CD8-positive, alpha-beta memory T cell (primary cell): ENCODE measurements around the gene KAZN. TPM values are rescaled to one million over a fixed set of nuclear protein-coding genes. Genes with fewer than 3 reads are reported as not detected.

Experiments used
- CTCF ChIA-PET: fragments of 350-600 bp; sonication (Branson Sonifier 250); formaldehyde crosslinking; loops from one replicate; lab custom pipeline; 2021; ENCODE audit warnings: antibody characterized with exemption; lab: Charles Lee
- POLR2A ChIA-PET: fragments of 350-600 bp; sonication (Branson Sonifier 250); formaldehyde crosslinking; loops from one replicate; lab custom pipeline; 2021; ENCODE audit warnings: antibody characterized with exemption; lab: Charles Lee
- DNase-seq, 5 donors: peaks; one replicate each; pipeline versions ENCODE4 v3.0.0 to v3.0.0-alpha.2; 2020 to 2022; ENCODE audit warnings: mixed read lengths in 1 of 5
- H3K27ac ChIP-seq: one replicate; pipeline ENCODE4 v1.7.0; 2013; ENCODE audit warnings: low read depth, mild to moderate bottlenecking, low read length, moderate library complexity
- H3K27me3 ChIP-seq: 2 replicates; pipeline ENCODE4 v1.7.0; 2013; ENCODE audit warnings: low read length, mild to moderate bottlenecking; ENCODE audit not compliant: insufficient read depth, poor library complexity, severe bottlenecking
- H3K36me3 ChIP-seq: 2 replicates; pipeline ENCODE4 v1.7.0; 2013; ENCODE audit warnings: mild to moderate bottlenecking, low read length, moderate library complexity; ENCODE audit not compliant: insufficient read depth
- H3K4me1 ChIP-seq: 2 replicates; pipeline ENCODE4 v1.7.0; 2013; ENCODE audit warnings: mild to moderate bottlenecking, low read length, moderate library complexity; ENCODE audit not compliant: insufficient read depth
- H3K4me3 ChIP-seq: 2 replicates; pipeline ENCODE4 v1.7.0; 2013; ENCODE audit warnings: mild to moderate bottlenecking, low read length
- H3K9me3 ChIP-seq: 2 replicates; pipeline ENCODE4 v1.7.0; 2013; ENCODE audit warnings: mild to moderate bottlenecking, low read length
- H3K27ac Mint-ChIP-seq, 8 donors: one replicate each; pipeline ENCODE4 v1.8.0; 2020 to 2021; ENCODE audit warnings: mixed read lengths in 8 of 8, mild to moderate bottlenecking in 6 of 8, inconsistent platforms in 3 of 8, moderate library complexity in 3 of 8
- H3K27me3 Mint-ChIP-seq, 2 donors: one replicate each; pipeline ENCODE4 v1.8.0; 2020 to 2021; ENCODE audit warnings: mixed read lengths in 2 of 2, mild to moderate bottlenecking in 1 of 2, moderate library complexity in 1 of 2
- H3K36me3 Mint-ChIP-seq, 3 donors: one replicate each; pipeline ENCODE4 v1.8.0; 2020 to 2021; ENCODE audit warnings: mixed read lengths in 3 of 3, inconsistent platforms in 1 of 3, mild to moderate bottlenecking in 1 of 3
- H3K4me1 Mint-ChIP-seq, 3 donors: one replicate each; pipeline ENCODE4 v1.8.0; 2020 to 2021; ENCODE audit warnings: mixed read lengths in 3 of 3, inconsistent platforms in 1 of 3, mild to moderate bottlenecking in 1 of 3
- H3K4me3 Mint-ChIP-seq, 7 donors: one replicate each; pipeline ENCODE4 v1.8.0; 2020 to 2021; ENCODE audit warnings: mixed read lengths in 7 of 7, mild to moderate bottlenecking in 6 of 7, moderate library complexity in 4 of 7, inconsistent platforms in 2 of 7
- H3K9me3 Mint-ChIP-seq, 5 donors: one replicate each; pipeline ENCODE4 v1.8.0; 2020 to 2022; ENCODE audit warnings: mixed read lengths in 5 of 5, mild to moderate bottlenecking in 3 of 5, moderate library complexity in 2 of 5, inconsistent platforms in 1 of 5
- polyA plus RNA-seq: library from polyadenylated mRNA; unstranded; fragments of 300-500 nt; fragmentation: Illumina TruSeq; gene quantifications from one replicate; pipeline ENCODE4 v1.2.3, GENCODE V29; 2021
- total RNA-seq, 2 experiments: library from RNA; stranded (reverse); gene quantifications; one replicate each; pipeline ENCODE4 v1.2.3, GENCODE V29; 2021

The KAZN gene
- total and polyA plus RNA-seq, 3 experiments from 2014 or later: 0.15 to 0.35 (median 0.18) TPM

GRCh38 chr1:15123925-15124324, 525.4 kb downstream of the KAZN start:
- POLR2A ChIA-PET: no interaction called here
- H3K4me1 Mint-ChIP-seq: no peaks in the 10 kb centered on the region
- H3K9me3 ChIP-seq: no peaks in the 10 kb centered on the region
- H3K27ac ChIP-seq: no peak overlapping the region
- H3K36me3 Mint-ChIP-seq: no peaks in the 10 kb centered on the region
- no peaks in the 10 kb centered on the region for H3K9me3 Mint-ChIP-seq
- H3K4me3 ChIP-seq: no peak overlapping the region
- CTCF ChIA-PET: no interaction called here
- peaks cover 1 to 22% of the 10 kb centered on the region in 2 donors for H3K27me3 Mint-ChIP-seq
- H3K4me3 Mint-ChIP-seq: no peak overlapping the region
- no peak overlapping the region for H3K27ac Mint-ChIP-seq
- no peak for DNase-seq
- no peaks in the 10 kb centered on the region for H3K36me3 ChIP-seq
- H3K27me3 ChIP-seq: no peaks in the 10 kb centered on the region
- H3K4me1 ChIP-seq: no peaks in the 10 kb centered on the region

GRCh38 chr1:15124362-15125100, 526.0 kb downstream of the KAZN start:
- Mint-ChIP-seq H3K27me3 (peaks cover 1 to 22% of the 10 kb centered on the region in 2 donors), H3K4me1 (no peaks in the 10 kb centered on the region), H3K36me3 (no peaks in the 10 kb centered on the region), H3K9me3 (peaks cover 0 to 3% (median 0%) of the 10 kb centered on the region in 5 donors), H3K27ac (no peak overlapping the region), H3K4me3 (no peak overlapping the region)
- Histone ChIP-seq H3K4me1 (no peaks in the 10 kb centered on the region), H3K36me3 (no peaks in the 10 kb centered on the region), H3K27me3 (no peaks in the 10 kb centered on the region), H3K9me3 (no peaks in the 10 kb centered on the region), H3K4me3 (no peak overlapping the region), H3K27ac (no peak overlapping the region)
- no peak for DNase-seq
- CTCF ChIA-PET: no interaction called here
- POLR2A ChIA-PET: no interaction called here

GRCh38 chr1:15125101-15125745, 526.7 kb downstream of the KAZN start:
- Mint-ChIP-seq H3K36me3 (no peaks in the 10 kb centered on the region), H3K4me1 (no peaks in the 10 kb centered on the region), H3K9me3 (peaks cover 0 to 4% (median 0%) of the 10 kb centered on the region in 5 donors), H3K27me3 (peaks cover 1 to 20% of the 10 kb centered on the region in 2 donors), H3K4me3 (no peak overlapping the region), H3K27ac (no peak overlapping the region)
- H3K4me3 ChIP-seq: no peak overlapping the region
- H3K4me1 ChIP-seq: no peaks in the 10 kb centered on the region
- H3K36me3 ChIP-seq: no peaks in the 10 kb centered on the region
- no peaks in the 10 kb centered on the region for H3K27me3 ChIP-seq
- no peaks in the 10 kb centered on the region for H3K9me3 ChIP-seq
- H3K27ac ChIP-seq: no peak overlapping the region
- CTCF ChIA-PET: interaction anchor here (0.8 kb wide), 1 partner anchor 179 kb away, joined by 3 read pairs; no protein-coding TSS in a partner anchor
- POLR2A ChIA-PET: no interaction called here
- no peak for DNase-seq

GRCh38 chr1:15128077-15128476, 529.6 kb downstream of the KAZN start:
- no peak overlapping the region for H3K27ac ChIP-seq
- ChIA-PET POLR2A (no interaction called here), CTCF (interaction anchor here (0.9 to 2.5 kb wide), 13 partner anchors 9 to 303 kb away, joined by 3 to 24 read pairs (median 6); partner anchors contain the start of gene TMEM51)
- Mint-ChIP-seq H3K36me3 (no peaks in the 10 kb centered on the region), H3K27ac (no peak overlapping the region), H3K4me3 (no peak overlapping the region), H3K9me3 (peaks cover 0 to 4% (median 0%) of the 10 kb centered on the region in 5 donors), H3K27me3 (peaks cover 1 to 27% of the 10 kb centered on the region in 2 donors), H3K4me1 (no peaks in the 10 kb centered on the region)
- H3K36me3 ChIP-seq: no peaks in the 10 kb centered on the region
- no peak for DNase-seq
- no peak overlapping the region for H3K4me3 ChIP-seq
- no peaks in the 10 kb centered on the region for H3K9me3 ChIP-seq
- no peaks in the 10 kb centered on the region for H3K27me3 ChIP-seq
- no peaks in the 10 kb centered on the region for H3K4me1 ChIP-seq

GRCh38 chr1:15128520-15129313, 530.2 kb downstream of the KAZN start:
- no peak overlapping the region for H3K27ac Mint-ChIP-seq
- no peak overlapping the region for H3K4me3 Mint-ChIP-seq
- POLR2A ChIA-PET: no interaction called here
- Histone ChIP-seq H3K4me3 (no peak overlapping the region), H3K27ac (no peak overlapping the region), H3K27me3 (peaks cover 2% of the 10 kb centered on the region), H3K9me3 (no peaks in the 10 kb centered on the region), H3K4me1 (no peaks in the 10 kb centered on the region), H3K36me3 (no peaks in the 10 kb centered on the region)
- H3K27me3 Mint-ChIP-seq: peaks cover 5 to 32% of the 10 kb centered on the region in 2 donors
- peak; percentile 27 to 69 (median 54) for DNase-seq
- CTCF ChIA-PET: interaction anchor here (0.8 to 2.5 kb wide), 14 partner anchors 9 to 303 kb away, joined by 3 to 24 read pairs (median 6); partner anchors contain the start of gene TMEM51
- no peaks in the 10 kb centered on the region for H3K36me3 Mint-ChIP-seq
- no peaks in the 10 kb centered on the region for H3K4me1 Mint-ChIP-seq
- H3K9me3 Mint-ChIP-seq: peaks cover 0 to 4% (median 0%) of the 10 kb centered on the region in 5 donors

- no peaks in the 10 kb centered on the region for H3K36me3 Mint-ChIP-seq
- POLR2A ChIA-PET: no interaction called here
- no peaks in the 10 kb centered on the region for H3K4me1 Mint-ChIP-seq
- Histone ChIP-seq H3K27me3 (peaks cover 9% of the 10 kb centered on the region), H3K4me1 (no peaks in the 10 kb centered on the region), H3K36me3 (no peaks in the 10 kb centered on the region), H3K9me3 (no peaks in the 10 kb centered on the region), H3K4me3 (no peak overlapping the region), H3K27ac (no peak overlapping the region)
- H3K27me3 Mint-ChIP-seq: peaks cover 8 to 44% of the 10 kb centered on the region in 2 donors
- H3K9me3 Mint-ChIP-seq: peaks cover 0 to 4% (median 0%) of the 10 kb centered on the region in 5 donors
- no peak for DNase-seq
- H3K27ac Mint-ChIP-seq: no peak overlapping the region
- CTCF ChIA-PET: interaction anchor here (1.2 to 2.5 kb wide), 3 partner anchors 14 to 193 kb away, joined by 3 to 12 read pairs (median 10); no protein-coding TSS in a partner anchor
- H3K4me3 Mint-ChIP-seq: no peak overlapping the region
Measured at GRCh38 chr1:15129944-15130343, 531.5 kb downstream of the KAZN start.

GRCh38 chr1:15130607-15131006, 532.1 kb downstream of the KAZN start:
- H3K9me3 Mint-ChIP-seq: peaks cover 0 to 4% (median 0%) of the 10 kb centered on the region in 5 donors
- H3K4me1 Mint-ChIP-seq: no peaks in the 10 kb centered on the region
- Histone ChIP-seq H3K9me3 (no peaks in the 10 kb centered on the region), H3K27me3 (peaks cover 9% of the 10 kb centered on the region), H3K36me3 (no peaks in the 10 kb centered on the region), H3K4me1 (no peaks in the 10 kb centered on the region), H3K4me3 (no peak overlapping the region), H3K27ac (no peak overlapping the region)
- ChIA-PET POLR2A (no interaction called here), CTCF (interaction anchor here (1.2 to 2.5 kb wide), 3 partner anchors 15 to 192 kb away, joined by 3 to 12 read pairs (median 10); no protein-coding TSS in a partner anchor)
- H3K27ac Mint-ChIP-seq: no peak overlapping the region
- no peaks in the 10 kb centered on the region for H3K36me3 Mint-ChIP-seq
- no peak for DNase-seq
- H3K27me3 Mint-ChIP-seq: peaks cover 12 to 45% of the 10 kb centered on the region in 2 donors
- H3K4me3 Mint-ChIP-seq: no peak overlapping the region
